Epithelial cell of esophagus (primary cell): ENCODE results near the gene AVPR1B.

Experiments
- DNase-seq: peaks from one replicate; pipeline ENCODE4 v3.0.0; 2010; ENCODE audit warnings: low read depth
- H3K4me3 ChIP-seq: 2 replicates; pipeline ENCODE4 v1.5.1; 2011; ENCODE audit warnings: mild to moderate bottlenecking, low read length, control low read depth
- CTCF ChIP-seq: IDR thresholded peaks from 2 replicates; pipeline ENCODE4 v1.5.1; 2011; ENCODE audit warnings: low read depth, mild to moderate bottlenecking, low read length, control low read depth, inconsistent platforms; ENCODE audit not compliant: insufficient read depth; ENCODE audit errors: missing control alignments

The AVPR1B gene

GRCh38 chr1:206108635-206109034 lies 8.6 kb downstream of the AVPR1B start:
- no peak for DNase-seq

GRCh38 chr1:206107168-206107544 lies 10.0 kb downstream of the AVPR1B start:
- no peak overlapping the region for H3K4me3 ChIP-seq
- no peak for DNase-seq
- TF ChIP-seq CTCF: no peak

More at GRCh38 chr1:206108635-206109034, 8.6 kb downstream of the AVPR1B start:
- no peak overlapping the region for H3K4me3 ChIP-seq
- TF ChIP-seq CTCF: no peak

GRCh38 chr1:206106328-206107167 lies 10.6 kb downstream of the AVPR1B start:
- H3K4me3 ChIP-seq: no peak overlapping the region
- TF ChIP-seq CTCF: peak; percentile 93
- peak; percentile 87 for DNase-seq

- DNase-seq: peak; percentile 67
- no peak for TF ChIP-seq CTCF
- no peak overlapping the region for H3K4me3 ChIP-seq
These were observed 11.7 kb downstream of the AVPR1B start for GRCh38 chr1:206105464-206105995.

GRCh38 chr1:206103979-206104378 lies 13.2 kb downstream of the AVPR1B start:
- TF ChIP-seq CTCF: no peak
- no peak for DNase-seq
- H3K4me3 ChIP-seq: no peak overlapping the region

- TF ChIP-seq CTCF: no peak
- DNase-seq: no peak
- H3K4me3 ChIP-seq: no peak overlapping the region
These were observed 14.8 kb downstream of the AVPR1B start for GRCh38 chr1:206102292-206102936.
